Endodermal cell (in vitro differentiated cells): ENCODE results near the gene ZBTB7B. TPM values are rescaled to one million over a fixed set of nuclear protein-coding genes. Genes with fewer than 3 reads are reported as not detected.

Experiments used
- DNase-seq: peaks from one replicate; pipeline ENCODE4 v3.0.0-alpha.2; 2017
- H3K27ac ChIP-seq: 2 replicates; pipeline ENCODE4 v1.5.1; 2013; ENCODE audit warnings: mild to moderate bottlenecking, low read depth, low read length, moderate library complexity
- H3K27me3 ChIP-seq: 2 replicates; pipeline ENCODE4 v1.6.1; 2013; ENCODE audit warnings: mild to moderate bottlenecking, low read length, moderate library complexity; ENCODE audit not compliant: insufficient read depth, control insufficient read depth, poor library complexity, severe bottlenecking
- H3K36me3 ChIP-seq: 2 replicates; pipeline ENCODE4 v1.7.0; 2013; ENCODE audit warnings: mild to moderate bottlenecking, low read length, moderate library complexity; ENCODE audit not compliant: control insufficient read depth, insufficient read depth
- H3K4me1 ChIP-seq: one replicate; pipeline ENCODE4 v1.7.0; 2013; ENCODE audit warnings: low read length; ENCODE audit not compliant: control insufficient read depth, insufficient read depth
- H3K4me3 ChIP-seq: 2 replicates; pipeline ENCODE4 v1.5.1; 2013; ENCODE audit warnings: mild to moderate bottlenecking, low read length, moderate library complexity
- H3K9ac ChIP-seq: 2 replicates; pipeline ENCODE4 v1.6.1; 2013; ENCODE audit warnings: mild to moderate bottlenecking, low read length, moderate library complexity; ENCODE audit not compliant: poor library complexity, severe bottlenecking; ENCODE audit errors: extremely low read depth
- H3K9me3 ChIP-seq: 2 replicates; pipeline ENCODE4 v1.6.1; 2013; ENCODE audit warnings: mild to moderate bottlenecking, low read length, moderate library complexity; ENCODE audit not compliant: control insufficient read depth
- H3K27ac Mint-ChIP-seq: 2 replicates; pipeline ENCODE4 v1.8.0; 2020; ENCODE audit warnings: mixed read lengths
- H3K27me3 Mint-ChIP-seq: 2 replicates; pipeline ENCODE4 v1.8.0; 2021; ENCODE audit warnings: mild to moderate bottlenecking, mixed read lengths; ENCODE audit not compliant: insufficient read depth
- H3K36me3 Mint-ChIP-seq: 2 replicates; pipeline ENCODE4 v1.8.0; 2020; ENCODE audit warnings: low read depth, mixed read lengths
- H3K4me1 Mint-ChIP-seq: 2 replicates; pipeline ENCODE4 v1.8.0; 2020; ENCODE audit warnings: mixed read lengths
- H3K4me3 Mint-ChIP-seq: 2 replicates; pipeline ENCODE4 v1.8.0; 2020; ENCODE audit warnings: mild to moderate bottlenecking, moderate library complexity, mixed read lengths
- H3K9me3 Mint-ChIP-seq: 2 replicates; pipeline ENCODE4 v1.8.0; 2020; ENCODE audit warnings: mild to moderate bottlenecking, mixed read lengths
- WGBS, 2 experiments: methylation state at CpG; one replicate each; pipeline versions ENCODE4 v1.1.5 to v1.1.7; 2013; ENCODE audit warnings: missing lambda C conversion rate in 2 of 2, mixed read lengths in 1 of 2; ENCODE audit not compliant: insufficient coverage in 1 of 2, insufficient read length in 1 of 2; 5-methylcytosine and 5-hydroxymethylcytosine counted together
- total RNA-seq, 2 donors: library from RNA; stranded (reverse); fragmentation: NEBNext Ultra II Directional in 1 of 2; extraction: Animal tissue kit (Norgen Biotek cat#: 25700) in 1 of 2; gene quantifications; 2 replicates in 1 of 2; 3 replicates in 1 of 2; pipeline ENCODE4 v1.2.1, GENCODE V29; 2021
- TF ChIP-seq, protein P1 (sequence below): fragments of 200-600 bp; sonication (generic); conservative IDR thresholded peaks from 2 replicates; pipeline ENCODE4 v1.5.0; 2021; ENCODE audit warnings: antibody characterized with exemption, mild to moderate bottlenecking

ZBTB7B gene
- total RNA-seq, 2 donors from 2014 or later = 21.2 to 23.3 TPM

DNA sequence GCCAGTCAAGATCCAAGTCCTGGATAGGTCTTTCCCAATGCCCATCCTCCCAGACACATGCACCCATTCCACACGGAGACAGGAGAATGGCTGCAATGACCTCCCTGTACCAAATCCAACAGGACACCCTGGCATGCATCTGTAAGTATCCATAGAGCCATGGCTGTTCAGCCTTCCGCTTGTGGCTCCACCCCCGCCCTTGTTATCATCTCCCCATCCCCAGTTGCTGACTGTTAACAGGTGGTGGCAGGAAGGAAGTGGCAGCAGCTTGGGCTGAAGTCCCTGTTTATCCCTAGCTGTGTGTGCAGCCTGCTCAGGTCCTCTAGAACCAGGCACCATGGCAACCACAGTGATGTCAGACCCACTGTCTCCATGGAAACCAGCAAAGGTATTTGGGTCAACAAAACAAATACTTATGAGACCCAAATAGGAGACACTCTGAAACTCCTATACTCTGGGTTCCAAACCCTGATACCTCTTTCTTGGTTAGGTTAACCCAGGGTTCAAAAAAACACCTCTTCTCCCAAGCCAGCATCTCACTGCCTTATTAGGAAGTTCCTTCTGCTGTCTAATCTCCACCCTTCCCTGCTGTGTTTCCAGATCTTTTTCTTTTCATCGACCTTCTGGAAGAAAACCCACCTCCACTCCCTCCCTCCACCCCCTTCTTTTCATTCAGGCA lies 47.4 kb upstream of the ZBTB7B start:
- H3K9me3 Mint-ChIP-seq = no peaks in the 10 kb centered on the region
- Histone ChIP-seq H3K4me3 (peak overlapping the region; percentile 94), H3K9me3 (no peaks in the 10 kb centered on the region), H3K4me1 (peaks cover 19% of the 10 kb centered on the region), H3K9ac (peak overlapping the region; percentile 95), H3K36me3 (peaks cover 28% of the 10 kb centered on the region), H3K27ac (peak overlapping the region; percentile 97), H3K27me3 (no peaks in the 10 kb centered on the region)
- peak overlapping the region; percentile 75 for H3K4me3 Mint-ChIP-seq
- DNase-seq = peak; percentile 81
- peaks cover 17% of the 10 kb centered on the region for H3K36me3 Mint-ChIP-seq
- peak overlapping the region; percentile 99 for H3K27ac Mint-ChIP-seq
- whole genome bisulfite sequencing, 2 experiments = 8 to 31% methylated on average over 2 to 4 of the region's 4 CpGs
- H3K4me1 Mint-ChIP-seq = peaks cover 44% of the 10 kb centered on the region
- TF ChIP-seq, protein P1, sequence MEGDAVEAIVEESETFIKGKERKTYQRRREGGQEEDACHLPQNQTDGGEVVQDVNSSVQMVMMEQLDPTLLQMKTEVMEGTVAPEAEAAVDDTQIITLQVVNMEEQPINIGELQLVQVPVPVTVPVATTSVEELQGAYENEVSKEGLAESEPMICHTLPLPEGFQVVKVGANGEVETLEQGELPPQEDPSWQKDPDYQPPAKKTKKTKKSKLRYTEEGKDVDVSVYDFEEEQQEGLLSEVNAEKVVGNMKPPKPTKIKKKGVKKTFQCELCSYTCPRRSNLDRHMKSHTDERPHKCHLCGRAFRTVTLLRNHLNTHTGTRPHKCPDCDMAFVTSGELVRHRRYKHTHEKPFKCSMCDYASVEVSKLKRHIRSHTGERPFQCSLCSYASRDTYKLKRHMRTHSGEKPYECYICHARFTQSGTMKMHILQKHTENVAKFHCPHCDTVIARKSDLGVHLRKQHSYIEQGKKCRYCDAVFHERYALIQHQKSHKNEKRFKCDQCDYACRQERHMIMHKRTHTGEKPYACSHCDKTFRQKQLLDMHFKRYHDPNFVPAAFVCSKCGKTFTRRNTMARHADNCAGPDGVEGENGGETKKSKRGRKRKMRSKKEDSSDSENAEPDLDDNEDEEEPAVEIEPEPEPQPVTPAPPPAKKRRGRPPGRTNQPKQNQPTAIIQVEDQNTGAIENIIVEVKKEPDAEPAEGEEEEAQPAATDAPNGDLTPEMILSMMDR = no peak
- H3K27me3 Mint-ChIP-seq = no peaks in the 10 kb centered on the region

DNA sequence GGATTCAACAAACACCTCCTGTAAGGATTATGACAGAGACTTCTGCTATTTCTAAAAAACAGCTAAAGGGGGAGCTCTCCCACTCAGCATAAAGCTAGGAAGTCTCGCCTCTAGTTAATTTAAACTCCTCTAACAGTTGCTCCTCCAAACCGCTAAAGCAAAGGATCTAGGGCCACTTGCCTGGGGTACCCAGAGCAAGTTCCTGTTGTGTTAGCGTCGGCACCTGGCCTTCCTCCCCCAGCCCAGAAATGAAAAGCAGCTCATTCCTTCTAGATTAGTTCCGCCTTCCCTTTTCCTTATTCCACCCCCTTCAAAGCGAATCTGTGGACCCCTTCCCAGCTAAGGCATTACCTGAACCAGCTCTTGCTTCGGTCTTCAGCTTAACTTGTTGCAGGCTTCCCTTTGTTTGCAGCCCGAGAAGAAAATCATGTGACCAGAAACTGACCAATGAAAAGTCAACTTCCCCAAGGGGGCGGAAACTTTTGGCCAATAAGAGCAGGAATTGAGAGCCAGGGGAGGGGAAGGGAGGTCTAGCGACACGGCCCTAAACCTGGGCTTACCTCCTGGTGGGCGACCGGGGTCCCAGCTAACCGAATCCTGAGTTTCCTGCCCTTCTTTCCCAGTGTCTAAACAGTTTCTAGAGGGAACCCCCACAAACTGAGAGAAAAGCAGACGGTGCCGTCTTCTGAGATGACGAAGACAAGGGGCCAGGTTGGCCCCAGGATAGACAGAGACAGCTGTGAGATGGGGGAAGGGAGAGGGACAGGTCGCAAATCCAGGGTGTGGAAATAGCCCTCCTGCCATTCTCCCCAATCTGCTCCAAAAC lies 46.7 kb upstream of the ZBTB7B start, which contains the start of gene PBXIP1:
TSS of gene PBXIP1 (minus strand) at position 382 of the 826 bp plus-strand sequence. CDS start 2,378 bp downstream, outside the sequence.
- DNase-seq = peak; percentile 97
- no peaks in the 10 kb centered on the region for H3K27me3 Mint-ChIP-seq
- H3K9me3 Mint-ChIP-seq = no peaks in the 10 kb centered on the region
- TF ChIP-seq, protein P1 = peak; percentile 55
- H3K4me3 Mint-ChIP-seq = peak within 1 kb of the TSS; percentile 75
- Histone ChIP-seq H3K36me3 (peaks cover 22% of the 10 kb centered on the region), H3K27me3 (no peaks in the 10 kb centered on the region), H3K27ac (peak within 1 kb of the TSS; percentile 97), H3K9ac (peak within 1 kb of the TSS; percentile 95), H3K9me3 (no peaks in the 10 kb centered on the region), H3K4me1 (peaks cover 19% of the 10 kb centered on the region), H3K4me3 (peak within 1 kb of the TSS; percentile 94)
- whole genome bisulfite sequencing, 2 experiments = 1% methylated on average over 9 to 18 of the region's 18 CpGs
- H3K4me1 Mint-ChIP-seq = peaks cover 49% of the 10 kb centered on the region
- H3K36me3 Mint-ChIP-seq = peaks cover 14% of the 10 kb centered on the region
- H3K27ac Mint-ChIP-seq = peak within 1 kb of the TSS; percentile 99

DNA sequence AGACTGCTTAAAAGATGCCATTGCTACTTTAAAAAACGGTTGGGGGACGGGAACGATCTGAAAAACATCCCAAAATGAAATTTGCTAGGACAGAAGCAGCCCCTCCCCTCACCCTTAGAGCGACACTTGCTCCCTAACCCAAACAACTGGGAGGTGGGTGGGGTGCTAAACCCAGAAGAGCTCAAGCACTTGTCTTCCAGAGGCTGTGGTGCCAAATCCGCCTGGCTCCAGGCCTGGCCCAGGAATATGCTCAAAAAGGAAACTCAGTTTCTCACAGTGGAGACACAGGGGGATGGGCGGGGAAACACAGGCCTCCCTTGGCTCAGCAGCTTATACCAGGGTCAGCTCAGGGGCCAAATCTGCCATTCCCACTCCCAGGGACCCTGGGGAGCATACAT lies 46.1 kb upstream of the ZBTB7B start:
- peaks cover 52% of the 10 kb centered on the region for H3K4me1 Mint-ChIP-seq
- H3K27ac ChIP-seq = peak overlapping the region; percentile 97
- H3K36me3 ChIP-seq = peaks cover 17% of the 10 kb centered on the region
- peak overlapping the region; percentile 75 for H3K4me3 Mint-ChIP-seq
- peaks cover 19% of the 10 kb centered on the region for H3K4me1 ChIP-seq
- peak; percentile 68 for DNase-seq
- WGBS, 2 experiments = 14 to 60% methylated on average over 1 to 6 of the region's 6 CpGs
- peaks cover 14% of the 10 kb centered on the region for H3K36me3 Mint-ChIP-seq
- peak overlapping the region; percentile 95 for H3K9ac ChIP-seq
- H3K27me3 ChIP-seq = no peaks in the 10 kb centered on the region
- no peaks in the 10 kb centered on the region for H3K9me3 ChIP-seq
- H3K27me3 Mint-ChIP-seq = no peaks in the 10 kb centered on the region
- peak overlapping the region; percentile 94 for H3K4me3 ChIP-seq
- H3K27ac Mint-ChIP-seq = peak overlapping the region; percentile 99
- TF ChIP-seq, protein P1 = no peak
- no peaks in the 10 kb centered on the region for H3K9me3 Mint-ChIP-seq
